Measurements from ENCODE around the gene CD33. TPM values are rescaled to one million over a fixed set of nuclear protein-coding genes. Genes with fewer than 3 reads are reported as not detected.

The CD33 gene
- total and polyA plus RNA-seq, 2 donors (not counting 1 experiment from before 2014, with no cell fraction given) = not detected

DNA sequence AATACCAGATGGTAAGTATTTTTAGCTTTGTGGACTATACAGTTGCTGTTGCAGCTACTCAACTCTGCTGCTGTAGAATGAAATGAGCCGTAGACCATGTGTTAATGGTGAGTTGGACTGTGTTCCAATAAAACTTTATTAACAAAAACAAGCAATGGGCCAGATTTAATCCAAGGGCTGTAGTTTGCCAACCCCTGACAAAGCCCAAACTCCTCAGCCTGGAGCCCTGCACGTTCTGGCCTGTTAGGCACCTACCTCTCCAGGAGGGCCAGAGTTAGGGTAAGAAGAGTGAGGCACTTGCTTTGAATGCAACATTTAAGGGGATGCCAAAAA lies 36.7 kb upstream of the CD33 start:
- no peak overlapping the region for H3K9ac ChIP-seq (ENCODE audit: insufficient read depth, low read length)
- H3K4me3 ChIP-seq (replicated peaks in 1 of 4; ENCODE audit: control extremely low read depth in 1 of 4, insufficient read depth in 1 of 4, low read depth in 3 of 4, low read length in 4 of 4) = no peak overlapping the region
- H3K4me2 ChIP-seq (ENCODE audit: extremely low read depth, insufficient read depth, low read length) = no peak overlapping the region
- H3K9me3 ChIP-seq (ENCODE audit: control insufficient read depth, insufficient read depth, low read depth, low read length) = no peaks in the 10 kb centered on the region
- no peak overlapping the region for H2AFZ ChIP-seq (ENCODE audit: low read length)
- no peaks in the 10 kb centered on the region for H3K4me1 ChIP-seq (ENCODE audit: control insufficient read depth, extremely low read depth, insufficient read depth, low read length)
- TF ChIP-seq, protein P1, sequence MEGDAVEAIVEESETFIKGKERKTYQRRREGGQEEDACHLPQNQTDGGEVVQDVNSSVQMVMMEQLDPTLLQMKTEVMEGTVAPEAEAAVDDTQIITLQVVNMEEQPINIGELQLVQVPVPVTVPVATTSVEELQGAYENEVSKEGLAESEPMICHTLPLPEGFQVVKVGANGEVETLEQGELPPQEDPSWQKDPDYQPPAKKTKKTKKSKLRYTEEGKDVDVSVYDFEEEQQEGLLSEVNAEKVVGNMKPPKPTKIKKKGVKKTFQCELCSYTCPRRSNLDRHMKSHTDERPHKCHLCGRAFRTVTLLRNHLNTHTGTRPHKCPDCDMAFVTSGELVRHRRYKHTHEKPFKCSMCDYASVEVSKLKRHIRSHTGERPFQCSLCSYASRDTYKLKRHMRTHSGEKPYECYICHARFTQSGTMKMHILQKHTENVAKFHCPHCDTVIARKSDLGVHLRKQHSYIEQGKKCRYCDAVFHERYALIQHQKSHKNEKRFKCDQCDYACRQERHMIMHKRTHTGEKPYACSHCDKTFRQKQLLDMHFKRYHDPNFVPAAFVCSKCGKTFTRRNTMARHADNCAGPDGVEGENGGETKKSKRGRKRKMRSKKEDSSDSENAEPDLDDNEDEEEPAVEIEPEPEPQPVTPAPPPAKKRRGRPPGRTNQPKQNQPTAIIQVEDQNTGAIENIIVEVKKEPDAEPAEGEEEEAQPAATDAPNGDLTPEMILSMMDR (conservative IDR thresholded peaks at IDR 0.05 in 1 of 2, IDR thresholded peaks at IDR 0.05 in 1 of 2; ENCODE audit: low read depth in 1 of 2, low read length in 2 of 2) = no peak
- TF ChIP-seq EZH2 (IDR thresholded peaks at IDR 0.05; ENCODE audit: low read length, missing control alignments) = no peak
- no peaks in the 10 kb centered on the region for H3K79me2 ChIP-seq (ENCODE audit: control insufficient read depth, insufficient read depth, low read length)
- no peaks in the 10 kb centered on the region for H3K36me3 ChIP-seq (ENCODE audit: control insufficient read depth, insufficient read depth, low read length)
- no peak overlapping the region for H3K27ac ChIP-seq (ENCODE audit: insufficient read depth, low read length)
- no peaks in the 10 kb centered on the region for H4K20me1 ChIP-seq (ENCODE audit: control insufficient read depth, extremely low read depth, insufficient read depth, low read length)
- no peaks in the 10 kb centered on the region for H3K27me3 ChIP-seq (ENCODE audit: control insufficient read depth, insufficient read depth, low read length)
- DNase-seq (ENCODE audit: low read depth in 2 of 2) = no peak

DNA sequence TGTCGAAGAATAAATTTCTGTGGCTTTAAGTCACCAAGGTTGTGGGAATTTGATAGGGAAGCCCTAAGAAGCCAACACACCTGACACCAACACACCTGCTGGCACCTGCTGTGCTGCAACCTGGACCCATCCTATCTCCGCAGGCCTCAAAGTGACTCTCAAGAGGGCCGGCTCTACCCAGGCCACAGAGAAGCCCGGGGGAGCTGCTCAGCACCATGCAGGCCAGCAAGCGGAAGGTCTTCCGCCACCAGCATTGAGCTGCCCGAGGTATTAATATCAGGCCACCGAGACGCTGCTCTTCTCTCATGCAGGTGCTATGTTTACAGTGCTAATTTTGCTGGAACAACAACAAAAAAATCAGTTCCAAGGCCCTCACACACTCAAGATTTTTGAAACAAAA lies 32.2 kb upstream of the CD33 start:
- no peak for DNase-seq (ENCODE audit: low read depth in 2 of 2)
- H3K9me3 ChIP-seq (ENCODE audit: control insufficient read depth, insufficient read depth, low read depth, low read length) = no peaks in the 10 kb centered on the region

DNA sequence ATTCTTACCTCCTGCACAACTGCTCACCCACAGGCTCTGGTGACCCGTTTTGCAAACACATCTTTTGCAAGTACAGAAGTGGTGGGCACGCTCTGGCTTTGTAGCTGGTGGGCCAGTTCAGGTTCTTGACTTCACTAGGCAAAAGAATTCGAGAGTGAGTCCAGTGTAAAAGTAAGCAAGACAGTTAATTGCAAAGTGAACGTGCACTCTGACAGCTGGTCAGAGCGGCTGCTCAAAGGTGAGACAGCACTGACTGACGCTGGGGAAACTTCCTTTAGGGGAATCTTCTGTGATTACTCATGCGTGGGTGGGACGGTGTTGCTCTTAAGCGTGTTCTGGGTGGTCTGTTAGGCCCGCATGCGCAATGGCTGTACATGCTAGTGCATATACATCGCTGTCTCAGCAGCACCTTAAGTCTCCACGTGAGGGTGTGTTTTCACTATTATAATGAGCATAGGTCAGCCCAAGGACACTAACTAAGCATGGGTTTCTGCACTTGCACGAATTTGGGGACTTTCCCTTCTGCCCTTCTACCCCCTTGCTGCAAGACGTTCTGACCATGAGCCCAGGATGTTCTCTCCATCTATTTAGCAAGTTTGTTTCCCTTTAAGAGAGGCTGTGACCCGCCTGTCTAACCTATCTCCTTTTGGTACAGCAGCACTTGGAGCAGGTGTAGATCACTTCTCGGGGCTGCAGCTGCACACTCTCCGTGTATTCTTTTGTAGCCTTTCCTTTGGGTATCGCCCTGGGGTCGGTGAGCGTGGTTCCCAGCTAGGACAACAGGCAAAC lies 30.2 kb upstream of the CD33 start:
- Histone ChIP-seq H3K36me3 (ENCODE audit: control insufficient read depth, insufficient read depth, low read length) (no peaks in the 10 kb centered on the region), H3K9me3 (ENCODE audit: control insufficient read depth, insufficient read depth, low read depth, low read length) (no peaks in the 10 kb centered on the region), H3K4me2 (ENCODE audit: extremely low read depth, insufficient read depth, low read length) (no peak overlapping the region), H4K20me1 (ENCODE audit: control insufficient read depth, extremely low read depth, insufficient read depth, low read length) (no peaks in the 10 kb centered on the region), H3K9ac (ENCODE audit: insufficient read depth, low read length) (no peak overlapping the region), H3K4me1 (ENCODE audit: control insufficient read depth, extremely low read depth, insufficient read depth, low read length) (no peaks in the 10 kb centered on the region), H3K27ac (ENCODE audit: insufficient read depth, low read length) (no peak overlapping the region), H3K4me3 (replicated peaks in 1 of 4; ENCODE audit: control extremely low read depth in 1 of 4, insufficient read depth in 1 of 4, low read depth in 3 of 4, low read length in 4 of 4) (no peak overlapping the region), H2AFZ (ENCODE audit: low read length) (no peak overlapping the region), H3K27me3 (ENCODE audit: control insufficient read depth, insufficient read depth, low read length) (no peaks in the 10 kb centered on the region), H3K79me2 (ENCODE audit: control insufficient read depth, insufficient read depth, low read length) (no peaks in the 10 kb centered on the region)
- TF ChIP-seq, protein P1 (conservative IDR thresholded peaks at IDR 0.05 in 1 of 2, IDR thresholded peaks at IDR 0.05 in 1 of 2; ENCODE audit: low read depth in 1 of 2, low read length in 2 of 2) = no peak
- TF ChIP-seq EZH2 (IDR thresholded peaks at IDR 0.05; ENCODE audit: low read length, missing control alignments) = no peak
- no peak for DNase-seq (ENCODE audit: low read depth in 2 of 2)

More for the DNA sequence above, 32.2 kb upstream of the CD33 start:
- no peak overlapping the region for H3K27ac ChIP-seq (ENCODE audit: insufficient read depth, low read length)
- H2AFZ ChIP-seq (ENCODE audit: low read length) = no peak overlapping the region
- H3K27me3 ChIP-seq (ENCODE audit: control insufficient read depth, insufficient read depth, low read length) = no peaks in the 10 kb centered on the region
- TF ChIP-seq, protein P1 (conservative IDR thresholded peaks at IDR 0.05 in 1 of 2, IDR thresholded peaks at IDR 0.05 in 1 of 2; ENCODE audit: low read depth in 1 of 2, low read length in 2 of 2) = no peak
- TF ChIP-seq EZH2 (IDR thresholded peaks at IDR 0.05; ENCODE audit: low read length, missing control alignments) = no peak
- no peaks in the 10 kb centered on the region for H3K79me2 ChIP-seq (ENCODE audit: control insufficient read depth, insufficient read depth, low read length)
- no peaks in the 10 kb centered on the region for H3K4me1 ChIP-seq (ENCODE audit: control insufficient read depth, extremely low read depth, insufficient read depth, low read length)
- no peaks in the 10 kb centered on the region for H3K36me3 ChIP-seq (ENCODE audit: control insufficient read depth, insufficient read depth, low read length)
- H4K20me1 ChIP-seq (ENCODE audit: control insufficient read depth, extremely low read depth, insufficient read depth, low read length) = no peaks in the 10 kb centered on the region
- no peak overlapping the region for H3K4me2 ChIP-seq (ENCODE audit: extremely low read depth, insufficient read depth, low read length)
- H3K4me3 ChIP-seq (replicated peaks in 1 of 4; ENCODE audit: control extremely low read depth in 1 of 4, insufficient read depth in 1 of 4, low read depth in 3 of 4, low read length in 4 of 4) = no peak overlapping the region
- no peak overlapping the region for H3K9ac ChIP-seq (ENCODE audit: insufficient read depth, low read length)

All from fibroblast of lung (primary cell).